Dendritic cell treated with granulocyte-macrophage colony-stimulating factor and Interleukin-4, amounts not matched to agents 40 ng/mL and 50 ng/mL, for 4 days (primary cell): ENCODE results near the gene FOXP1.
A peak's percentile ranks its signal among the peaks of the same experiment; 100 is the strongest.

Experiments
- H3K27ac Mint-ChIP-seq: one replicate; pipeline ENCODE4 v1.8.0; 2022; ENCODE audit warnings: mild to moderate bottlenecking, mixed read lengths
- H3K27me3 Mint-ChIP-seq: one replicate; pipeline ENCODE4 v1.8.0; 2022; ENCODE audit warnings: mild to moderate bottlenecking, mixed read lengths
- H3K36me3 Mint-ChIP-seq: one replicate; pipeline ENCODE4 v1.8.0; 2022; ENCODE audit warnings: low read depth, mixed read lengths
- H3K4me1 Mint-ChIP-seq: one replicate; pipeline ENCODE4 v1.8.0; 2022; ENCODE audit warnings: low read depth, mixed read lengths
- H3K4me3 Mint-ChIP-seq: one replicate; pipeline ENCODE4 v1.8.0; 2022; ENCODE audit warnings: mild to moderate bottlenecking, moderate library complexity, mixed read lengths
- H3K9me3 Mint-ChIP-seq: one replicate; pipeline ENCODE4 v1.8.0; 2022; ENCODE audit warnings: mixed read lengths
- intact Hi-C: fragments of 100-400 bp; cut with micrococcal nuclease; formaldehyde crosslinking; loops from one replicate; pipeline ENCODE4 v1.15.0; 2022

The FOXP1 gene

DNA sequence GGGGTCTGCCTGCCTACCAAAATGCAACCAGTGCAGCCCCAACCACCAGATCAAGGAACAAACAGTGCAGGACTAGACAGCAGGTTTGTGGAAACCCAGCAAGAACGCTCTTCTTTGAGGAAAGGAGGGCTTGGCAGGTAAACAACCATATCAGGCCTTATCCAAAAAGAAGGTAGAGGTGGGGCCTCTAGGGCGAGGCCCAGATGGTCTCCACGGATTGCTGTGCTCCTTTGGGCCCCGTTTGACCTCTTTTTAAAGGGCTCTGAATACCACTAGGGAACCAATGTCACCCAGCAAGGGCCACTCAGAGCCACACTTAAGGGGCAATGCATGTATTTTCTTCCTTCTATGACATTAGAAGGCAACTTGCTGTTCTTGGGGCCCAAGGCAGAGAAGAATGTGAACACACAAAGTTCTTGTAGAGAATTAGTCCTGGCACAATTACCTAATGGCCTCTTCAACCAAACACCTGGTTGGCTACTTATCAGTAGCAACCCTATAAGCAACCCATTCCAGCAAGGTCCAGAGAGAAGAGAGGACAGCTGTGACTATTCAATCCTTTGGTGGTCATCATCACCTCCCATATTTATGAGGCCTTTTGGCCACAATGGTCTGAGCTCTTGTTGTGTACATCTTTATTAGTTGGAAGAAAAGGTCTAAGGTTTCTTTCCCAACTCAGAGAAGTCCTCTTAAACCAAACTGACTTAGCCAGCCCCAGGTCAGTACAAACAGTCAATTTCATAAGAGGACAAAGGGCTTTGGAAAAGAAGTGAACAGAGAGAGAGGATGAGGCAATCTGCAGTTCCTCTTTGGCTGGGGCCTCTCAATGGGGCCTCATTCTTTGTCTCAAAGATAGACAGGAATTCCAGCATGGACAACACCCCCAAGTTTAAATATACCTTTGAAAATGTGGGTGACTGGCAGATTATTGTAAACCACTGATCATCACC lies 36.0 kb downstream of the FOXP1 start:
- peak overlapping the region; percentile 66 for H3K27ac Mint-ChIP-seq
- no peak overlapping the region for H3K4me3 Mint-ChIP-seq
- no peaks in the 10 kb centered on the region for H3K27me3 Mint-ChIP-seq
- H3K9me3 Mint-ChIP-seq = no peaks in the 10 kb centered on the region
- no peaks in the 10 kb centered on the region for H3K36me3 Mint-ChIP-seq
- intact Hi-C loops = loop anchor here (5.0 kb wide), 1 partner anchor 90 kb away; no protein-coding TSS in a partner anchor
- peaks cover 46% of the 10 kb centered on the region for H3K4me1 Mint-ChIP-seq

DNA sequence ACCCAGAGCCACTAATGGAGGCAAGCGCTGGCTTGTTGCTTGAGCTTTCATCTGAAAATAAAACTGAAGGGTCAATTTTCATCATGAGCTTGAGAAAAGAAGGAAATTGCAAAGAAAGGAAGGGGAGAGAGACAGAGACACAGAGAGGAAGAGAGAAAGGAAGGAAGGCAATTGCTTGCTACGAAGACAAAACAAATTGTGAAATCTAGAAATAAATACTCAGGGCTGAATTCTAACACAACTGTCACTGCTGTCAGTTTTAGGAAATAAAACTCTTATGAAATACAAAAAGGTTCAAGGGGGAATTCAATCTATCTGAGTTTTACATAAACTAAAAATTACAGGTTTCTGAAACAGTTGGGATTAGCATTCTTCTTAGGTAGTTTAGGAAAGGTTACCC lies 36.7 kb downstream of the FOXP1 start:
- Mint-ChIP-seq H3K4me1 (peaks cover 48% of the 10 kb centered on the region), H3K27ac (peak overlapping the region; percentile 66), H3K36me3 (no peaks in the 10 kb centered on the region), H3K27me3 (no peaks in the 10 kb centered on the region), H3K4me3 (peak overlapping the region; percentile 57), H3K9me3 (no peaks in the 10 kb centered on the region)
- intact Hi-C loops = loop anchor here (5.0 kb wide), 1 partner anchor 90 kb away; no protein-coding TSS in a partner anchor

DNA sequence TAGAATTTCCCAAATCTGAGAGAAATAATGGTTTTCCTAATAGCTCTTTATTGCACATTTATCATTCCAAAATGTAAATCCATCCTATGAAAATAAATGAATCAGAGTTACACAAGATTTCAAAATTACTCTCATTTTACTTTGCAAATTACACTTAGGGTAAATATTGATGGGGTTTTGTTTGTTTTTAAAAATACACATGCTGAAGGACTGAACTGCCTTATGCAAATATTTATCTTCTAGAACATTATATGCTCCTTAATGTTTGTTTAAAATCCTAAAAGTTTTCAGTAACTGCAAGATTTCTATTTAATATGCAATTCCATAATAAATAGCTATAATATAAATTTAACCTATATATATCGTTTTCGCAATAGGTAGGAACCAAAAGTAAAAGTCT lies 38.2 kb downstream of the FOXP1 start:
- no peaks in the 10 kb centered on the region for H3K9me3 Mint-ChIP-seq
- H3K36me3 Mint-ChIP-seq = no peaks in the 10 kb centered on the region
- intact Hi-C loops = loop anchor here (5.0 kb wide), 1 partner anchor 88 kb away; no protein-coding TSS in a partner anchor

DNA sequence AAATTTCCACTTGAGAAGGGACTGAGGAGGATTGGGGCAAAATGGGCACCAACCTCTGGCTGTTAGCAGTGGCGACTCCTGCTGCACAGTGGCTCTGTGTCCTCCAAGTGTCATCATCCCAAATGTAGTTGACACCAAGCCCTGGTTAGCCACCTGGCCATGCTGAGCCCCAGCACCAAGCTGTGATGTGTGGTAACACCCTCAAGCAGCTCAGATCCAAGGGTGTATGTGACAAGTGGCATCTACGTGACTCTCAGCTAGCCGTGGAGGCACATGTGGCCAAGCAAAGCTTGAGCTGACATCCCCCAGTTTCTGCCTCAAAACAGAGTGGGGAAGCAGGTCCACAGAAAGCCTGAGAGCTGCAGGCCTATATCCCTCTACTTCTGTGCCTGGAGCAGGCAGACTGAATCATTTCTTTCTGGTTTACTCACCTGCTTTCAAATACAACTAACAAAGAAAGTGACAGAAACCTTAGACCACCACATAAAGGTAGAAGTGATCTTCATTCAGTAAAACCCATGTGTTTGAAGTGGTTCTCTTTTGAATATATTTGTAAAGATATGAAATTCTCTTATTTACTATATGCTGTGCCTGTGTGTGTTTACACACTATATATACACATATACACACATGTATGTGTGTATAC lies 40.0 kb downstream of the FOXP1 start:
- Mint-ChIP-seq H3K27me3 (no peaks in the 10 kb centered on the region), H3K9me3 (no peaks in the 10 kb centered on the region), H3K36me3 (no peaks in the 10 kb centered on the region), H3K27ac (peak overlapping the region; percentile 88), H3K4me1 (peaks cover 47% of the 10 kb centered on the region), H3K4me3 (no peak overlapping the region)
- intact Hi-C loops = loop anchor here (5.0 kb wide), 1 partner anchor 34 kb away; no protein-coding TSS in a partner anchor

More for the DNA sequence above, 38.2 kb downstream of the FOXP1 start:
- H3K27ac Mint-ChIP-seq = no peak overlapping the region
- no peak overlapping the region for H3K4me3 Mint-ChIP-seq
- no peaks in the 10 kb centered on the region for H3K27me3 Mint-ChIP-seq
- H3K4me1 Mint-ChIP-seq = peaks cover 46% of the 10 kb centered on the region

DNA sequence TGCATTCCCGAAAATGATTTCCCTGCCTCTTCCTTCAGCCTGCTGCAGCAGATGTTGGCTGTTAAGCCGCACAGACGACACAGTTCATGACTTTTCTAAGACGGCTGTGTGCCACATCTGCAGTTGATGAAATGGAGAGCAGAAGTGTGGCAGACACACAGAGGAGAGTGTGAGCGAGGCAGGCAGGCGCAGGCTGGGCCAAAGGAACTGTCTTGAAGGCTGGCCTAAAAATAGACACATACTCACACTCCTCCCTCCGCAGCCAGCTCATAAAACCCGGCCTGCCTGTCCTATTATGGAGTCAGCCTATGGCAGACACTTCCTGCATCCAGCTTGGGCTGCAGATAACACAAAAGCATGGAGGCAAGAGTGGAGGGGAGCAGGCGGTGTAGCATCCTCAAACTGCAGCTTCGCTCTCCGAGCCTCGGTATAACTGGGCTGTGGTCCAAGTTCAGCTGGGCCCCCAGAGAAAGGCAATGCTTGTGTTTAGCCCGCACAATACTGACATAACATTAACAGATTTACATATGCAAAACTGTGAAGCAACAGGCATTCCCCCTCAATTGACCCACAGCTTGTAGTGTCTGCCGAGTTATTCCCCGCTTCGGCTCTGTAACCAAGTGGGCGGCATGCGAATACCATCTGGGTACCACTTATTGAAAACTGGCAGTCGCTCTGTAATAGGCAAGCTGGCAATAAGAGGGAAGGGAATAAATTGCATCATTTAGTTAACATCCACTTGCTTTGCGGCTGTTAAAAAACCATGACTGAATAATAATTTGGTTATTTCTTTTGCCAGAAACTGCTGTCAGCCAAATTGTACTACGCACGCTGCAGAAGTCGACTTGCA lies 40.8 kb downstream of the FOXP1 start:
- Mint-ChIP-seq H3K27me3 (no peaks in the 10 kb centered on the region), H3K36me3 (no peaks in the 10 kb centered on the region), H3K4me1 (peaks cover 39% of the 10 kb centered on the region), H3K9me3 (no peaks in the 10 kb centered on the region), H3K27ac (peak overlapping the region; percentile 88), H3K4me3 (peak overlapping the region; percentile 62)
- intact Hi-C loops = loop anchor here (5.0 kb wide), 1 partner anchor 35 kb away; no protein-coding TSS in a partner anchor

DNA sequence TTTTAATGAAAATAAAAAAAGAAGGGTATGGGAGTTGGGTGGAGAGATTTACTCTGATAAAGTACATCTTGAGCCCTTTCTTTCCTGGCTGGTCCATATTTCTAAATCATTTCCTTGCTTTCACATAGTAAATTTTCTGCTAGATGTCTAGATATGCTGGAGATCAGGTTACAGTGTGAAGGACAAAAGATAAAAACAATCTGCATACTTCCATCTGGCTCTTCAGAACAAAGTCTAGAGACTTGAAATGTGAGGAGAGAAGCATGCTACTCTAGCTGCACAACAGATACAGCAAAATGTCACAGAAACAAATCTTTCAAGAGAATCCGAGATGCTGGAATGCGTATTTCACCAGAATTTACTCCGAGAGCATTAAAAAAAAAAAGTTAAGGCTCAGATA lies 42.2 kb downstream of the FOXP1 start:
- no peaks in the 10 kb centered on the region for H3K36me3 Mint-ChIP-seq
- H3K4me3 Mint-ChIP-seq = no peak overlapping the region
- H3K27me3 Mint-ChIP-seq = no peaks in the 10 kb centered on the region
- H3K27ac Mint-ChIP-seq = no peak overlapping the region
- no peaks in the 10 kb centered on the region for H3K9me3 Mint-ChIP-seq
- intact Hi-C loops = loop anchor here (5.0 kb wide), 1 partner anchor 36 kb away; no protein-coding TSS in a partner anchor
- peaks cover 37% of the 10 kb centered on the region for H3K4me1 Mint-ChIP-seq

DNA sequence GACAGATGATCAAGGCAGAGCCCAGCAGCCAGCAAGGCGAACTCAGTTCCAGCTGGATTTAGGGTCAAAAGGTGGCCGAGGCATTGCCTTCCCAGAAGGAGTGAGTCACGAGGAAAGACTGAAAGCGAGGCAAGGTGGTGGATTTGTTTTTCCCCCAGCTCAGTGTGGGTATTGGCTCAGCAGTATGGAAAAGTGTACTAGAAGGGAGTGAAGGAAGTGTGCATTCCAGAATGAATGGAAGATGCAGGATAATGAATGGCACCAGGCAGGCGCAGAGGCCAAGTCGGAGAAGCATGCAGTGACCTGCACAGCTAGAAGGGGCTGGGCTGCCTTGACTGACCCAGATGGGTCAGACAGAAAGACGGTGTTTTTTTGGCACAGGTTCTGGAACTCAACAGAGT lies 46.3 kb downstream of the FOXP1 start:
- intact Hi-C loops = no loop called here
- Mint-ChIP-seq H3K4me3 (no peak overlapping the region), H3K9me3 (no peaks in the 10 kb centered on the region), H3K27ac (no peak overlapping the region), H3K4me1 (peaks cover 55% of the 10 kb centered on the region), H3K36me3 (no peaks in the 10 kb centered on the region), H3K27me3 (no peaks in the 10 kb centered on the region)

DNA sequence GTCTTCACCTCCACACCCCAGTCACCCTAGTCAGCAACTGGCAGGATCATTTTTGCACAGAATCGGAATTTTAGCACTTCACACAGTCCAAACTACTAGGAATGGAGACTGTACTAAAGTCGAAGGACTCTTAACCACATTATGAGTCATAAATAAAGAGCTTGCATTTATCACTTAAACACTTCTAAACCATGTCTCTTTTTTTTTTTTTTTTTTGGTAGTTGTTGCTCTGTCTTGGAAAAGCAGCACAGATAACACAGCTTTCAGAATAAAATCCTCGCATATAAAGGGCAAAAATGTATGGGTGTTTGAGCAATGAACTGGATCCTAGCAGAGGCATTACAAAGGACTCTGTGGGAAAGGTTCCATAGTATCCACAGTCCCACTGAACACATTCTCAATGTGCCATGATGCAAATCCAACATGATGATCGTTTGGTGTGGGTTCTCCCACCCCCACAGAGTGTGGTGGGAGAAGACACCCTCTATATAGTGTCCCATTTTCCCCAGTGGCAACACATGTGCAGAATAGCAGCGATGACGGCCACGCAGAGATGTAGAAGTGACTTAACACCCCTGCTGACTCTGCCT lies 47.1 kb downstream of the FOXP1 start:
- no peaks in the 10 kb centered on the region for H3K27me3 Mint-ChIP-seq
- intact Hi-C loops = no loop called here
- no peaks in the 10 kb centered on the region for H3K36me3 Mint-ChIP-seq
- H3K27ac Mint-ChIP-seq = peak overlapping the region; percentile 8
- no peak overlapping the region for H3K4me3 Mint-ChIP-seq
- H3K4me1 Mint-ChIP-seq = peaks cover 62% of the 10 kb centered on the region
- H3K9me3 Mint-ChIP-seq = no peaks in the 10 kb centered on the region

DNA sequence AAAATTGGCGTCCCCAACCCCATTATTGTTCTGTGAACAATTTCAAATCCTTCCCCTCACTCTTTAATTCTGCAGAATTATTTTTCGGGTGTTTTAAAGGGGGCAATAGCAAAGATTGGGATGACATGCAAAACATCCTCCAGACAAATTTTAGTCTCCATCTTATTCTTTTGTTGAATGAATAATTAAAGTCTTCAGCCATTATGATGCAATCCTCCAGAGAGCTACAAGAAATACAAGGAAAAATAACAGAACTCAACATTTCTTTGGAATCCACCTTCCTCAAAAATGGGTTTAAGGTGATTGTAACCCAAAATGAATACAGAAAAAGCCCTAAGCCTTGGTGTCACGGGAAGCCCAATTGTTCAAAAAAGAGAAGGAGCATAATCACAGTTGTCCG lies 49.9 kb downstream of the FOXP1 start:
- Mint-ChIP-seq H3K4me1 (peaks cover 68% of the 10 kb centered on the region), H3K27me3 (no peaks in the 10 kb centered on the region), H3K9me3 (no peaks in the 10 kb centered on the region), H3K4me3 (no peak overlapping the region), H3K36me3 (no peaks in the 10 kb centered on the region), H3K27ac (no peak overlapping the region)
- intact Hi-C loops = no loop called here

DNA sequence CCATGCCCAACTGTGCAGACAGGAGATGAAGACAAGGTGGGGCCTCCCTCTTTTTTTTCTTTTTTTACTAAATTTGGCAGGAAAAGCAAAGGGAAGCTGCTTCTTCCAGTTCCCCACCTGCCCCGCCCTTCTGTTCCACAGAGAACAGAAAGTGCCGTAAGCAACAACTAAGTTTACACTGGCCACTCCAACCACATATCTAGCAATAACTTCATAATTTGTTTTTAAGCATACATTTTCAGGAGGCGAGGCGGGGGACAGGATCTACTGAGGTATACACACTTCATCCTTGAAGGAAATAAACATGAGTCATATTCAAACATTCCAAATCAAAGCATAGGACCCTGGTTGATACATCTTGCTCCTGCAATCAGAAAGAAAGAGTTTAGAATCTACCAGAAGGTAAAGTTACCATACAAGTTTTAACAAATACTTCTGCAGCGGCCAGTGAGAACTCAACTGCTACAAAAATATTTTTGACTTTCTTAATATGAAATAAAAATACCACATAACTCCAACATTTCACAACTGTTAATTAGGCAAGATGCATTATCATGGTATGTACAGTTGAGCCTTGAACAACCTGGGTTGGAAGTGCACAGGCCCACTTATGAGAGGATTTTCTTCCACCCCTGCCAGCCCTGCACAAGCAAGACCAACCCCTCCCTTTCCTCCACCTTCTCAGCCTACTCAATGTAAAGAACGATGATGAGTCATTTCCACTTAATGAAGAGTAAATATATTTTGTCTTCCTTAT lies 50.7 kb downstream of the FOXP1 start:
- H3K4me3 Mint-ChIP-seq = peak overlapping the region; percentile 14
- H3K27me3 Mint-ChIP-seq = no peaks in the 10 kb centered on the region
- intact Hi-C loops = no loop called here
- H3K4me1 Mint-ChIP-seq = peaks cover 72% of the 10 kb centered on the region
- H3K9me3 Mint-ChIP-seq = no peaks in the 10 kb centered on the region
- peak overlapping the region; percentile 36 for H3K27ac Mint-ChIP-seq
- H3K36me3 Mint-ChIP-seq = no peaks in the 10 kb centered on the region

DNA sequence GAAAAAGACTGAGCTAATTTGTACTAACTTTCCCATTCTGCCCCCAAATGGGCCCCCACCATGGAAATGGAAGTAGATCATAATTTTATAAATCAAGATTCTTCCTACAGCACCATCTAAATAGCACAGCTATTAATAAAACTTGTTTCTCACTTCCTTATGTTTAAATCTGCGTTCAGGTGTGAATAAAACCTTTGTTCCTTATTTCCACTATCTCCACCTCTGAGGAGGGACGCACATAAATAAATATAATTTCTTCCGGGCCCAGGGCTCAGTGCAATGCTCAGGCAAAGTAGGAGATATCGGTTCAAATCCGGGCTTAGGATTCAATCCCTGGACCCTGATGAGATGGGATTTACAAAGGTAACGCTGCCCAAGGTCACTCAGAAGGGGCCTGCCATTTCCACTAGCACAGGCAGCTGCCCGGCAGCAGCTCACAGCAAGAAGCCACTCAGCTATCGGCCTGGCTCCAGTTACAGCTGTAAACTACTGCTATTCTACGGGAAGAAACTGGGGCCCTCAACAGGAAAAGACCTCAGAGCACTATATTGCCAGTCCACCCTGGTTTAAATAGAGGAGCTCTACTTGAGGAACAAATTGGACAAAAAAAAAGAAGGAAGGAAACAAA lies 52.5 kb downstream of the FOXP1 start:
- Mint-ChIP-seq H3K4me3 (no peak overlapping the region), H3K27me3 (no peaks in the 10 kb centered on the region), H3K27ac (peak overlapping the region; percentile 18), H3K4me1 (peaks cover 63% of the 10 kb centered on the region), H3K9me3 (no peaks in the 10 kb centered on the region), H3K36me3 (no peaks in the 10 kb centered on the region)
- intact Hi-C loops = no loop called here

DNA sequence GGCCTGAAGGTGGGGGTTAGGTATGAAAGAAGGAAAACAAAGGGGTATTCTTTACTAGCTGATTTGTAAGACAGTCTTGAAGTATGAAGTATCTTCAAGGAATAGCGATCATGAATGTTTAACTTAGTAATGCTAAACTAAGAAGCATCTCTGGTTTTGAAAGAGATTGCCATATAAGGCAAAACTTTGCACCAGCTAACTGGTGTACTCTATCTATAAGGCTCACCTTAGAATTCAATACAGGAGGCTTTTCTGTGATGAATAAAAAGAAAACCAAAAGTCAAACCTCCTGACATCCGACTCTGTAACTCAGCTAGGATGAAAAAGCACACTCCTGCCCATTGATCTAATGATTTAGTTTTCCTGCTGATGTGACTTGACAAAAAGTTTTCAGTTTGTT lies 54.7 kb downstream of the FOXP1 start:
- intact Hi-C loops = no loop called here
- Mint-ChIP-seq H3K36me3 (no peaks in the 10 kb centered on the region), H3K4me3 (no peak overlapping the region), H3K4me1 (peaks cover 43% of the 10 kb centered on the region), H3K9me3 (no peaks in the 10 kb centered on the region), H3K27ac (no peak overlapping the region), H3K27me3 (no peaks in the 10 kb centered on the region)
